ENCODE results near the gene UPB1. TPM values are rescaled to one million over a fixed set of nuclear protein-coding genes. Genes with fewer than 3 reads are reported as not detected.

Gene UPB1
- total RNA-seq, 1 experiment from 2014 or later, result 0.11 TPM

GRCh38 chr22:24576778-24577177 is 81.6 kb downstream of the UPB1 start:
- ChIA-PET POLR2A (ENCODE audit: low non-redundant PET) (interaction anchor here (0.6 kb wide), 1 partner anchor 682 kb away, joined by 4 read pairs; the partner anchor contains the start of gene MIF), CTCF (no interaction called here)
- no TSS peak for BruUV-seq (replicated peaks)

More at GRCh38 chr22:24576778-24577177, 81.6 kb downstream of the UPB1 start:
- Histone ChIP-seq H3K9me3 (ENCODE audit: low read depth, low read length, poor library complexity, severe bottlenecking) (no peaks in the 10 kb centered on the region), H3K27me3 (replicated peaks; ENCODE audit: insufficient read depth, low read depth, low read length, poor library complexity) (no peaks in the 10 kb centered on the region), H3K27ac (ENCODE audit: low read depth, low read length, poor library complexity, severe bottlenecking) (no peak overlapping the region), H3K36me3 (ENCODE audit: insufficient read depth, low read length, poor library complexity, severe bottlenecking) (peaks cover 34% of the 10 kb centered on the region), H3K4me3 (ENCODE audit: low read depth, low read length, poor library complexity, severe bottlenecking) (no peak overlapping the region), H3K4me1 (ENCODE audit: insufficient read depth, low read length, poor library complexity, severe bottlenecking) (peaks cover 11% of the 10 kb centered on the region)
- TF ChIP-seq EZH2 (IDR thresholded peaks at IDR 0.05; ENCODE audit: borderline replicate concordance, low read depth, low read length, poor library complexity, severe bottlenecking), result no peak
- TF ChIP-seq CTCF (conservative IDR thresholded peaks at IDR 0.05; ENCODE audit: low read depth, low read length), result no peak
- intact Hi-C loops (cut with micrococcal nuclease; ENCODE audit: unreplicated experiment), result no loop called here
- DNase-seq (ENCODE audit: low spot score), result no peak

Other genes with a start within 250 kb of the UPB1 start
- 55.6 and 56.7 TPM in 2 replicates for gene SPECC1L, start 224.5 kb upstream of the UPB1 start, total RNA-seq (2021)
- 9.6 and 10.9 TPM in 2 replicates for gene ADORA2A, start 67.7 kb upstream of the UPB1 start, total RNA-seq (2021)
- 70.5 and 75.3 TPM in 2 replicates for gene GUCD1, start 59.8 kb downstream of the UPB1 start, total RNA-seq (2021)
- 216 and 220 TPM in 2 replicates for gene SNRPD3, start 60.7 kb downstream of the UPB1 start, total RNA-seq (2021)
- gene LRRC75B, start 97.7 kb downstream of the UPB1 start, total RNA-seq (2021), result 0.86 and 2.2 TPM in 2 replicates
- gene GGT1, start 107.9 kb downstream of the UPB1 start, total RNA-seq (2021), result 3.3 and 4.5 TPM in 2 replicates

All from A673 (cell line).